Fibroblast of lung (primary cell): ENCODE results near the gene CCDC89. TPM values are rescaled to one million over a fixed set of nuclear protein-coding genes. Genes with fewer than 3 reads are reported as not detected.

Experiments used
- DNase-seq, 2 donors: peaks; one replicate each; pipeline versions ENCODE4 v3.0.0 to v3.0.0-alpha.2; 2010; ENCODE audit warnings: low read depth in 2 of 2
- H2AFZ ChIP-seq: 2 replicates; pipeline ENCODE4 v1.5.1; 2012; ENCODE audit warnings: low read length, control low read depth, inconsistent platforms
- H3K27ac ChIP-seq: 2 replicates; pipeline ENCODE4 v1.5.1; 2011; ENCODE audit warnings: low read length, control low read depth; ENCODE audit not compliant: insufficient read depth
- H3K27me3 ChIP-seq: 2 replicates; pipeline ENCODE4 v1.5.1; 2011; ENCODE audit warnings: mild to moderate bottlenecking, low read length; ENCODE audit not compliant: control insufficient read depth, insufficient read depth
- H3K36me3 ChIP-seq: 2 replicates; pipeline ENCODE4 v1.5.1; 2011; ENCODE audit warnings: low read length; ENCODE audit not compliant: control insufficient read depth, insufficient read depth
- H3K4me1 ChIP-seq: 2 replicates; pipeline ENCODE4 v1.5.1; 2011; ENCODE audit warnings: low read length; ENCODE audit not compliant: control insufficient read depth, insufficient read depth; ENCODE audit errors: extremely low read depth
- H3K4me2 ChIP-seq: 2 replicates; pipeline ENCODE4 v1.5.1; 2011; ENCODE audit warnings: low read length, control low read depth; ENCODE audit not compliant: insufficient read depth; ENCODE audit errors: extremely low read depth
- H3K4me3 ChIP-seq, 4 experiments: fragments of 200-600 bp in 1 of 4; sonication (generic) in 1 of 4; replicated peaks in 1 of 4; 2 replicates each; pipeline ENCODE4 v1.5.1; 2011 to 2016; ENCODE audit warnings: low read length in 4 of 4, low read depth in 3 of 4, mild to moderate bottlenecking in 3 of 4, control low read depth in 2 of 4, inconsistent platforms in 1 of 4, mixed read lengths in 1 of 4; ENCODE audit not compliant: insufficient read depth in 1 of 4; ENCODE audit errors: control extremely low read depth in 1 of 4
- H3K79me2 ChIP-seq: 2 replicates; pipeline ENCODE4 v1.5.1; 2012; ENCODE audit warnings: mild to moderate bottlenecking, low read length, inconsistent platforms; ENCODE audit not compliant: control insufficient read depth, insufficient read depth
- H3K9ac ChIP-seq: 2 replicates; pipeline ENCODE4 v1.5.1; 2011; ENCODE audit warnings: mild to moderate bottlenecking, low read length, control low read depth; ENCODE audit not compliant: insufficient read depth
- H3K9me3 ChIP-seq: 2 replicates; pipeline ENCODE4 v1.5.1; 2012; ENCODE audit warnings: low read depth, low read length; ENCODE audit not compliant: control insufficient read depth, insufficient read depth
- H4K20me1 ChIP-seq: 2 replicates; pipeline ENCODE4 v1.5.1; 2011; ENCODE audit warnings: low read length; ENCODE audit not compliant: control insufficient read depth, insufficient read depth; ENCODE audit errors: extremely low read depth
- CTCF ChIP-seq, 2 donors: IDR thresholded peaks in 1 of 2; conservative IDR thresholded peaks in 1 of 2; 1 replicate in 1 of 2; 2 replicates in 1 of 2; pipeline ENCODE4 v1.5.1; 2011 to 2012; ENCODE audit warnings: low read length in 2 of 2, control low read depth in 1 of 2, inconsistent platforms in 1 of 2, low read depth in 1 of 2, mild to moderate bottlenecking in 1 of 2
- EZH2 ChIP-seq: IDR thresholded peaks from 2 replicates; pipeline ENCODE4 v1.5.1; 2012; ENCODE audit warnings: low read length, control low read depth, mild to moderate bottlenecking; ENCODE audit errors: missing control alignments
- polyA plus RNA-seq, 2 donors: library from polyadenylated mRNA; depleted of rRNA in 1 of 2; stranded (reverse) in 1 of 2; unstranded in 1 of 2; fragments of >200 nt; gene quantifications; 2 replicates each; pipeline ENCODE4 v1.2.1, GENCODE V29; 2011 to 2012; ENCODE audit warnings: missing spikeins in 1 of 2
- total RNA-seq: library from RNA; depleted of rRNA; stranded (reverse); fragments of >200 nt; gene quantifications from 2 replicates; pipeline ENCODE4 v1.2.1, GENCODE V29; 2014

The CCDC89 gene
- total and polyA plus RNA-seq, 2 donors (not counting 1 experiment from before 2014, with no cell fraction given): 2.3 to 4.1 TPM

DNA sequence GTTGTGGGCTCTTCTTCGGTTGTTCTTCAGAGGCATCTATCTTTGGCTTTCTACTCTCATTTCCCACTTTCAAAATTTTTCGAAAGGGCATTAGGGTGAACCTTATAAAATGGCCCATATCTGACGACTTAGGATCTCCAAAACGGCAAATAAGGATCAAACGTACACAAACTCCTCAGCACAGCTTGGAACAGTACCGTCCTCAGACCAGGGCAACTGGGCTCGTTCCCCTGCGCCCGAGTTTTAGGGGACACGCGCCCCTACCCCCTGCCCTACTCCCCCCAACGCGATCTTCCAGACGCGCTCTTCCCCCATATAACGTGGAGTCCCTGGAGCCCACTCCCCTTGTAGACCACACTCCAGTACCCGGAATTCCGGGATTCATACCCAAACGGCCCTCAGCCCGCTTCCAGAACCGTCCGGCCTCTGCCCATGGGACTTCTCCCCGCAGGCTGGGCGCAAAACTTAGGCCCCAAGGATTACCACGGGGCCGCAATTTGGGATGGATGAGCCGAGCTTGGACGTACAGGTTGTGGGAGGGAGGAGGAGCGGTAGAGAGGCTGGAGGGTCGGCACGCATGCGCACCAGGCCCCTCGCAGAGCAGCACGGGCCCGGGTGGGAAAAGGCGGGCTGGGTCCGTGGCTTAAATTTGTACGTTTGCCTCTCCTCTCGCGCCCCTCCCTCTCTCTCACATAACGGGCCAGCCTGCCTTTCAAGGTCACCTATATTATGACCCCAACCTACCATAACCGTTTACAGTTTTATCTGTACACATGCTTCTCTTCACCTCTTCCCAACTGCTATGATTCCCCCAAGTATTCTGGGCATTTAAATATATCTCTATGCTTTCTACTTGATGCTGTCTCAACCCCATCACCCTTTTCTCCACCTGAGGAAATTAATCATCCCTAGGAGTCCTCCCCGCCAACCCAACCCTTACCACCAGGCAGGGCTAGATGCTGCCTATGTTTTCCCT is 3.4 kb downstream of the CCDC89 start:
- peak overlapping the region; percentile 48 for H3K27ac ChIP-seq
- TF ChIP-seq CTCF (conservative IDR thresholded peaks at IDR 0.05 in 1 of 2, IDR thresholded peaks at IDR 0.05 in 1 of 2; ENCODE audit: low read depth in 1 of 2, low read length in 2 of 2): no peak
- no peak for TF ChIP-seq EZH2
- no peaks in the 10 kb centered on the region for H4K20me1 ChIP-seq
- no peaks in the 10 kb centered on the region for H3K27me3 ChIP-seq
- peaks cover 21% of the 10 kb centered on the region for H3K4me1 ChIP-seq
- DNase-seq: peak; percentile 51 to 67
- H2AFZ ChIP-seq: peak overlapping the region; percentile 74
- peak overlapping the region; percentile 42 to 71 (median 60) for H3K4me3 ChIP-seq
- H3K36me3 ChIP-seq: no peaks in the 10 kb centered on the region
- no peaks in the 10 kb centered on the region for H3K79me2 ChIP-seq
- peak overlapping the region; percentile 68 for H3K4me2 ChIP-seq
- no peaks in the 10 kb centered on the region for H3K9me3 ChIP-seq
- H3K9ac ChIP-seq: peak overlapping the region; percentile 68

DNA sequence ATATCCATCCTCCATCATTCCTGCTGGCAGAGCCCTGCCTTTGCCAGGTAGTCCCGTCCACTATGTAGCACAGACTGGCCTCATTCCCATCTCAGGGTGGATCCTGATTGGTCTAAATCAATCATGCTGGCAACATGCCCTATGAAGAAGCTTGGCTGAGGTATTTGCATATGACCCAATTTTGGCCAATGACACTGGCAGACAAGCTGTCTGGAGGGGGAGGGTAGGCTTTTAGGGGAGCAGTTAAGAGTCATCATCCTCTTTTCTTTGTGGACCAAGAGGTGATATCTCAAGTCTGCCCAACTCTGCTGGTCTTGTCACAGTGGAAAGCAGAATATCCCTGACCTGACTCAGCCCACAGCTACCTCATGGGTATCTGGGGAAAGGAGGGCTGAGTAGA is 5.1 kb downstream of the CCDC89 start:
- DNase-seq: no peak
- no peak overlapping the region for H3K4me2 ChIP-seq
- TF ChIP-seq CTCF (conservative IDR thresholded peaks at IDR 0.05 in 1 of 2, IDR thresholded peaks at IDR 0.05 in 1 of 2; ENCODE audit: low read depth in 1 of 2, low read length in 2 of 2): no peak
- no peak for TF ChIP-seq EZH2

DNA sequence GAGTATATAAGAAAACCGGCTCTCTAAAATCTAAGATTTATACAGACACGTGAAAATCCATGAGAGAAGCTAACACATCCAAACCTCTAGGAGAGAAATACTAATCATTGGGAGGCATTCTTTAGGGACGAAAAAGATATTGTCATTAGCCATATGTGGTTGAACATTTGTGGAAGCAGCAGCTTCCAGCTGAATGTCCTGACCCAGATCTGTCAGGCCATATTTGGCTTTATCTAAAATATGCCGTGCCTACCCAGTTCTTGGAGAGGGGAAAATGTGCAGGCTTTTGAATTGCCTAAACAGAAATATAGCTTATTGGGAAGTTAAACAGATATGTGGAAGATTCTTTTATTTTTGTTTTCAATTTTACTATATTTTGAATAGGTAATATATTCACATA is 6.4 kb downstream of the CCDC89 start:
- no peak overlapping the region for H3K9ac ChIP-seq
- DNase-seq: no peak
- H3K27me3 ChIP-seq: no peaks in the 10 kb centered on the region
- peaks cover 3% of the 10 kb centered on the region for H3K4me1 ChIP-seq
- H3K79me2 ChIP-seq: no peaks in the 10 kb centered on the region
- H2AFZ ChIP-seq: no peak overlapping the region
- TF ChIP-seq CTCF (conservative IDR thresholded peaks at IDR 0.05 in 1 of 2, IDR thresholded peaks at IDR 0.05 in 1 of 2; ENCODE audit: low read depth in 1 of 2, low read length in 2 of 2): no peak
- TF ChIP-seq EZH2: no peak
- H3K9me3 ChIP-seq: no peaks in the 10 kb centered on the region
- H3K36me3 ChIP-seq: no peaks in the 10 kb centered on the region
- no peak overlapping the region for H3K27ac ChIP-seq
- no peaks in the 10 kb centered on the region for H4K20me1 ChIP-seq
- H3K4me3 ChIP-seq: no peak overlapping the region
- no peak overlapping the region for H3K4me2 ChIP-seq

More for the DNA sequence above, 5.1 kb downstream of the CCDC89 start:
- no peaks in the 10 kb centered on the region for H3K36me3 ChIP-seq
- no peaks in the 10 kb centered on the region for H4K20me1 ChIP-seq
- H3K4me3 ChIP-seq: no peak overlapping the region
- no peak overlapping the region for H3K27ac ChIP-seq
- no peak overlapping the region for H3K9ac ChIP-seq
- no peaks in the 10 kb centered on the region for H3K9me3 ChIP-seq
- no peaks in the 10 kb centered on the region for H3K27me3 ChIP-seq
- peaks cover 15% of the 10 kb centered on the region for H3K4me1 ChIP-seq
- no peak overlapping the region for H2AFZ ChIP-seq
- H3K79me2 ChIP-seq: no peaks in the 10 kb centered on the region
